Gastroesophageal sphincter (tissue), 3 donors: ENCODE results near the gene KIF13A.
A peak's percentile ranks its signal among the peaks of the same experiment; 100 is the strongest.

ENCODE experiments used
- CTCF ChIP-seq, 4 experiments: fragments of 200-600 bp in 2 of 4; fragments of 450-650 bp in 2 of 4; sonication (generic) in 1 of 4; IDR thresholded peaks; one replicate each; pipeline ENCODE4 v1.5.1; 2017 to 2019; ENCODE audit warnings: antibody characterized with exemption in 4 of 4, mild to moderate bottlenecking in 2 of 4, moderate library complexity in 2 of 4
- EP300 ChIP-seq: sonication (generic); formaldehyde crosslinking; IDR thresholded peaks from one replicate; pipeline ENCODE4 v1.6.1; 2017; ENCODE audit warnings: antibody characterized with exemption, mild to moderate bottlenecking
- POLR2A ChIP-seq, 2 donors: fragments of 450-650 bp; IDR thresholded peaks; one replicate each; pipeline ENCODE4 v1.6.1; 2017; ENCODE audit warnings: antibody characterized with exemption in 2 of 2, mild to moderate bottlenecking in 2 of 2, moderate library complexity in 1 of 2
- POLR2AphosphoS5 ChIP-seq: sonication (generic); formaldehyde crosslinking; IDR thresholded peaks from one replicate; pipeline ENCODE4 v1.6.1; 2017; ENCODE audit warnings: antibody characterized with exemption

- TF ChIP-seq CTCF (IDR thresholded peaks at IDR 0.05) = no peak
- TF ChIP-seq POLR2AphosphoS5 = no peak
- TF ChIP-seq POLR2A (IDR thresholded peaks at IDR 0.05) = peak; percentile 15 to 24
- no peak for TF ChIP-seq EP300
These were observed 584 bp downstream of the KIF13A start for GRCh38 chr6:17986656-17987446.
